Activated B cell treated with CpG ODN at 0.5 μM for 24 hours (primary cell): ENCODE data around the gene PADI2. TPM values are rescaled to one million over a fixed set of nuclear protein-coding genes. Genes with fewer than 3 reads are reported as not detected.
A peak's percentile ranks its signal among the peaks of the same experiment; 100 is the strongest.

ENCODE experiments used
- ATAC-seq: fragments of 200-7000 bp; cut with Tn5 transposase; one replicate; pipeline ENCODE4 v1.10.0; 2021; ENCODE audit warnings: low read depth, mild to moderate bottlenecking, moderate library complexity
- CTCF ChIA-PET: fragments of 350-600 bp; sonication (Branson Sonifier 250); formaldehyde crosslinking; loops from one replicate; lab custom pipeline; 2021; ENCODE audit warnings: antibody characterized with exemption; lab: Charles Lee
- POLR2A ChIA-PET: fragments of 350-600 bp; sonication (Branson Sonifier 250); formaldehyde crosslinking; loops from one replicate; lab custom pipeline; 2021; ENCODE audit warnings: antibody characterized with exemption; lab: Charles Lee
- DNase-seq: peaks from one replicate; pipeline ENCODE4 v3.0.0; 2022
- H3K27ac Mint-ChIP-seq: one replicate; pipeline ENCODE4 v1.8.0; 2020; ENCODE audit warnings: mixed read lengths
- H3K27me3 Mint-ChIP-seq: one replicate; pipeline ENCODE4 v1.8.0; 2021; ENCODE audit warnings: mixed read lengths
- H3K36me3 Mint-ChIP-seq: one replicate; pipeline ENCODE4 v1.8.0; 2021; ENCODE audit warnings: low read depth, mixed read lengths
- H3K4me1 Mint-ChIP-seq: one replicate; pipeline ENCODE4 v1.8.0; 2021; ENCODE audit warnings: mixed read lengths
- H3K4me3 Mint-ChIP-seq: one replicate; pipeline ENCODE4 v1.8.0; 2020; ENCODE audit warnings: mild to moderate bottlenecking, mixed read lengths
- H3K9me3 Mint-ChIP-seq: one replicate; pipeline ENCODE4 v1.8.0; 2020; ENCODE audit warnings: mixed read lengths
- CTCF ChIP-seq: fragments of 200-600 bp; IDR thresholded peaks from one replicate; pipeline ENCODE4 v1.8.0; 2022; ENCODE audit warnings: antibody characterized with exemption, mild to moderate bottlenecking
- intact Hi-C: fragments of 100-400 bp; cut with micrococcal nuclease; formaldehyde crosslinking; loops from one replicate; pipeline ENCODE4 v1.15.1; 2024
- total RNA-seq: library from RNA; stranded (reverse); gene quantifications from 2 replicates; pipeline ENCODE4 v1.2.3, GENCODE V29; 2022

The PADI2 gene
- total RNA-seq, 1 donor from 2014 or later = 7.2 TPM

- ChIA-PET CTCF (interaction anchor here (2.1 kb wide), 1 partner anchor 23 kb away, joined by 8 read pairs; no protein-coding TSS in a partner anchor), POLR2A (no interaction called here)
- TF ChIP-seq CTCF = no peak
- Mint-ChIP-seq H3K27me3 (no peaks in the 10 kb centered on the region), H3K9me3 (no peaks in the 10 kb centered on the region), H3K4me1 (peaks cover 11% of the 10 kb centered on the region), H3K27ac (no peak overlapping the region), H3K36me3 (peaks cover 89% of the 10 kb centered on the region), H3K4me3 (no peak overlapping the region)
- DNase-seq (no peak), ATAC-seq (no peak)
- intact Hi-C loops = no loop called here
Measured at GRCh38 chr1:17023573-17023972, 95.7 kb downstream of the PADI2 start.

DNA sequence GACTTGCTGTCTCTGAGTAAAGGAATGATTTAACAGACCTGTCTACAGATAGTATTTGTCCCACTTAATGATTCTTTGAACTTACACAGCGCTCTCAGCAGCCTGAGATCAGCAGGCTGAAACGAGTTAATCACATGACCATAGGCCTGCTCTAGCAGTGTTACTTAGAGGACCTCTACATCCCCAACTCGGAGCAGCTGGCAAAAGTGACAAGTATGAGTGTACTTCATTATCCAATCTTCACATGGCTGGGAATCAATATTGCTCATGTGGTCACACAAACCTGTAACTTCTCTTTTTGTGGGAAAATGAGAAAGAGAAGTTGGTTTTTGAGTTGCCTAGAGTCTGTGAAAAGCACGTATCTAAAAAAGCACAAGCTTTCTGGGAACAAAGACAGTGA is 96.1 kb downstream of the PADI2 start:
- Mint-ChIP-seq H3K36me3 (peaks cover 89% of the 10 kb centered on the region), H3K27ac (no peak overlapping the region), H3K9me3 (no peaks in the 10 kb centered on the region), H3K4me1 (peaks cover 15% of the 10 kb centered on the region), H3K27me3 (no peaks in the 10 kb centered on the region), H3K4me3 (no peak overlapping the region)
- intact Hi-C loops = no loop called here
- ChIA-PET POLR2A (no interaction called here), CTCF (interaction anchor here (2.1 kb wide), 1 partner anchor 23 kb away, joined by 8 read pairs; no protein-coding TSS in a partner anchor)
- no peak for TF ChIP-seq CTCF
- ATAC-seq = no peak
- DNase-seq = no peak

- Mint-ChIP-seq H3K9me3 (no peaks in the 10 kb centered on the region), H3K27ac (no peak overlapping the region), H3K36me3 (peaks cover 83% of the 10 kb centered on the region), H3K4me3 (no peak overlapping the region), H3K4me1 (peaks cover 15% of the 10 kb centered on the region), H3K27me3 (no peaks in the 10 kb centered on the region)
- no peak for ATAC-seq
- CTCF ChIA-PET = interaction anchor here (2.1 kb wide), 1 partner anchor 24 kb away, joined by 8 read pairs; no protein-coding TSS in a partner anchor
- intact Hi-C loops = no loop called here
- POLR2A ChIA-PET = interaction anchor here (0.6 kb wide), 1 partner anchor 30 kb away, joined by 4 read pairs; no protein-coding TSS in a partner anchor
- DNase-seq = no peak
- TF ChIP-seq CTCF = no peak
Measured at GRCh38 chr1:17021896-17022295, 97.4 kb downstream of the PADI2 start.

GRCh38 chr1:17020502-17020901 is 98.7 kb downstream of the PADI2 start:
- H3K36me3 Mint-ChIP-seq = peaks cover 75% of the 10 kb centered on the region
- ATAC-seq (no peak), DNase-seq (no peak)
- H3K27me3 Mint-ChIP-seq = no peaks in the 10 kb centered on the region
- peaks cover 15% of the 10 kb centered on the region for H3K4me1 Mint-ChIP-seq
- TF ChIP-seq CTCF = no peak
- no peak overlapping the region for H3K27ac Mint-ChIP-seq
- POLR2A ChIA-PET = no interaction called here
- H3K9me3 Mint-ChIP-seq = no peaks in the 10 kb centered on the region
- intact Hi-C loops = no loop called here
- CTCF ChIA-PET = no interaction called here
- H3K4me3 Mint-ChIP-seq = no peak overlapping the region

DNA sequence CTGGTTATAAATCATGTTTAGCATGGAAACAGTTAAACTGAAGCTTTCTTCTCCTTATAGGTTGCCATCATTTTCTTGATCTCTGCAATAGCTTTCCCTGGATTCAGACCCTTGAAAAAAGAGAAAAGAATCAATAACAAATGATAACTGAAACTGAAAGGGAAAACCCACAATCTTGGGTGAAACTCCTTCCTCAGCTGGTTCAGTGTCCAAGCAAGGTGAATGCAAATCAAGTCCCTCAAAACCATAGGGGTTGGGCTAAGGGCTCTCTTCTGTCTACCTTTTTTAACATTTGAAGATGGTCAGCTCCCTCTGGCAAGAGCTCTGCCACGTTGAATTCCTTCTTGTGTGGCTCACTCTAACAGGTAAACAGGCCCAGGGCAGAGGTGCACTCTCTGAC is 100.4 kb downstream of the PADI2 start:
- peaks cover 15% of the 10 kb centered on the region for H3K4me1 Mint-ChIP-seq
- ATAC-seq (peak; percentile 42), DNase-seq (no peak)
- H3K36me3 Mint-ChIP-seq = peaks cover 63% of the 10 kb centered on the region
- no peaks in the 10 kb centered on the region for H3K27me3 Mint-ChIP-seq
- CTCF ChIA-PET = interaction anchor here (1.0 kb wide), 1 partner anchor 398 kb away, joined by 3 read pairs; no protein-coding TSS in a partner anchor
- H3K4me3 Mint-ChIP-seq = no peak overlapping the region
- H3K9me3 Mint-ChIP-seq = no peaks in the 10 kb centered on the region
- intact Hi-C loops = no loop called here
- POLR2A ChIA-PET = interaction anchor here (0.7 kb wide), 1 partner anchor 91 kb away, joined by 3 read pairs; no protein-coding TSS in a partner anchor
- no peak for TF ChIP-seq CTCF
- H3K27ac Mint-ChIP-seq = peak overlapping the region; percentile 79
